Vagina (tissue), 2 donors: ENCODE data around the gene SLC30A3. TPM values are rescaled to one million over a fixed set of nuclear protein-coding genes. Genes with fewer than 3 reads are reported as not detected.

Experiments
- DNase-seq, 2 donors: peaks; one replicate each; pipeline ENCODE4 v3.0.0-alpha.2; 2017; ENCODE audit errors: extremely low spot score in 2 of 2
- H3K27ac ChIP-seq: fragments of 200-600 bp; sonication (generic); one replicate; pipeline ENCODE4 v1.5.1; 2019
- H3K27me3 ChIP-seq: fragments of 200-600 bp; sonication (generic); one replicate; pipeline ENCODE4 v1.5.1; 2019
- H3K36me3 ChIP-seq, 2 donors: fragments of 200-600 bp; sonication (generic); one replicate each; pipeline ENCODE4 v1.5.1; 2017 to 2019
- H3K4me1 ChIP-seq: fragments of 200-600 bp; sonication (generic); one replicate; pipeline ENCODE4 v1.5.1; 2019
- H3K4me3 ChIP-seq, 2 donors: fragments of 200-600 bp; sonication (generic); 1 replicate in 1 of 2; 2 replicates in 1 of 2; pipeline ENCODE4 v1.5.1; 2016 to 2019
- H3K9me3 ChIP-seq: fragments of 200-600 bp; sonication (generic); one replicate; pipeline ENCODE4 v1.5.1; 2019
- CTCF ChIP-seq, 3 experiments: fragments of 450-650 bp in 2 of 3; fragments of 200-600 bp in 1 of 3; sonication (generic) in 1 of 3; IDR thresholded peaks; one replicate each; pipeline ENCODE4 v1.5.1; 2017 to 2019; ENCODE audit warnings: antibody characterized with exemption in 3 of 3, mild to moderate bottlenecking in 2 of 3, moderate library complexity in 2 of 3
- POLR2A ChIP-seq, 2 donors: fragments of 450-650 bp; IDR thresholded peaks; one replicate each; pipeline ENCODE4 v1.6.1; 2017; ENCODE audit warnings: antibody characterized with exemption in 2 of 2, mild to moderate bottlenecking in 2 of 2, moderate library complexity in 2 of 2
- POLR2AphosphoS5 ChIP-seq, 2 donors: sonication (generic); formaldehyde crosslinking; IDR thresholded peaks; one replicate each; pipeline ENCODE4 v1.9.0; 2017; ENCODE audit warnings: antibody characterized with exemption in 2 of 2, mild to moderate bottlenecking in 2 of 2, low read depth in 1 of 2; ENCODE audit not compliant: insufficient read depth in 1 of 2
- intact Hi-C: fragments of 100-400 bp; cut with DNase I; formaldehyde crosslinking; loops from one replicate; pipeline ENCODE4 v1.15.1; 2023
- total RNA-seq: library from RNA; depleted of rRNA; stranded (reverse); fragments of >200 nt; gene quantifications from one replicate; pipeline ENCODE4 v1.2.3, GENCODE V29; 2016

Gene SLC30A3
- total RNA-seq, 1 donor from 2014 or later, result 1.2 TPM

GRCh38 chr2:27211241-27211942, 51.5 kb downstream of the SLC30A3 start:
- H3K27me3 ChIP-seq, result no peaks in the 10 kb centered on the region
- no peak for DNase-seq
- H3K27ac ChIP-seq, result peak overlapping the region; percentile 87
- intact Hi-C loops, result no loop called here
- H3K4me3 ChIP-seq, result peak overlapping the region; percentile 65 to 79
- TF ChIP-seq POLR2AphosphoS5 (IDR thresholded peaks at IDR 0.05; ENCODE audit: insufficient read depth in 1 of 2, low read depth in 1 of 2), result no peak
- no peak for TF ChIP-seq CTCF (IDR thresholded peaks at IDR 0.05)
- TF ChIP-seq POLR2A (IDR thresholded peaks at IDR 0.05), result no peak
- H3K36me3 ChIP-seq, result peaks cover 0 to 21% of the 10 kb centered on the region in 2 donors
- no peaks in the 10 kb centered on the region for H3K9me3 ChIP-seq
- H3K4me1 ChIP-seq, result peaks cover 20% of the 10 kb centered on the region

GRCh38 chr2:27209621-27210401, 53.0 kb downstream of the SLC30A3 start:
- no peak for DNase-seq

GRCh38 chr2:27208486-27209050, 54.3 kb downstream of the SLC30A3 start:
- no peaks in the 10 kb centered on the region for H3K27me3 ChIP-seq
- no peaks in the 10 kb centered on the region for H3K9me3 ChIP-seq
- H3K4me1 ChIP-seq, result peaks cover 17% of the 10 kb centered on the region
- TF ChIP-seq CTCF (IDR thresholded peaks at IDR 0.05) (no peak), POLR2A (IDR thresholded peaks at IDR 0.05) (no peak), POLR2AphosphoS5 (IDR thresholded peaks at IDR 0.05; ENCODE audit: insufficient read depth in 1 of 2, low read depth in 1 of 2) (no peak)
- no peak overlapping the region for H3K27ac ChIP-seq
- DNase-seq, result no peak
- H3K36me3 ChIP-seq, result peaks cover 0 to 32% of the 10 kb centered on the region in 2 donors
- intact Hi-C loops, result no loop called here
- no peak overlapping the region for H3K4me3 ChIP-seq

More at GRCh38 chr2:27209621-27210401, 53.0 kb downstream of the SLC30A3 start:
- Histone ChIP-seq H3K9me3 (no peaks in the 10 kb centered on the region), H3K27ac (no peak overlapping the region), H3K4me1 (peaks cover 20% of the 10 kb centered on the region), H3K4me3 (no peak overlapping the region), H3K27me3 (no peaks in the 10 kb centered on the region), H3K36me3 (peaks cover 0 to 20% of the 10 kb centered on the region in 2 donors)
- intact Hi-C loops, result no loop called here
- TF ChIP-seq CTCF (IDR thresholded peaks at IDR 0.05) (no peak), POLR2AphosphoS5 (IDR thresholded peaks at IDR 0.05; ENCODE audit: insufficient read depth in 1 of 2, low read depth in 1 of 2) (no peak), POLR2A (IDR thresholded peaks at IDR 0.05) (no peak)

- H3K36me3 ChIP-seq, result peaks cover 0 to 52% of the 10 kb centered on the region in 2 donors
- peaks cover 7% of the 10 kb centered on the region for H3K4me1 ChIP-seq
- H3K4me3 ChIP-seq, result no peak overlapping the region
- H3K9me3 ChIP-seq, result no peaks in the 10 kb centered on the region
- intact Hi-C loops, result no loop called here
- no peak for TF ChIP-seq CTCF (IDR thresholded peaks at IDR 0.05)
- no peak for TF ChIP-seq POLR2A (IDR thresholded peaks at IDR 0.05)
- TF ChIP-seq POLR2AphosphoS5 (IDR thresholded peaks at IDR 0.05; ENCODE audit: insufficient read depth in 1 of 2, low read depth in 1 of 2), result no peak
- H3K27me3 ChIP-seq, result no peaks in the 10 kb centered on the region
- DNase-seq, result no peak
- no peak overlapping the region for H3K27ac ChIP-seq
These were observed 56.5 kb downstream of the SLC30A3 start for GRCh38 chr2:27206346-27206745.
